NCI-H187 treated with DMSO at 0.1 percent for 48 hours (cell line): ENCODE data around the gene ITIH5.

Experiments used
- DNase-seq: peaks from one replicate; lab custom pipeline; 2025; lab: John Stamatoyannopoulos, UW

Gene ITIH5

GRCh38 chr10:7547206-7547605 is 119.6 kb downstream of the ITIH5 start:
- DNase-seq: no peak

GRCh38 chr10:7546385-7546967 is 120.3 kb downstream of the ITIH5 start:
- no peak for DNase-seq

- DNase-seq: no peak
Measured at GRCh38 chr10:7545792-7546191, 121.0 kb downstream of the ITIH5 start.

- no peak for DNase-seq
Measured at GRCh38 chr10:7545261-7545660, 121.5 kb downstream of the ITIH5 start.

GRCh38 chr10:7544203-7544602 is 122.6 kb downstream of the ITIH5 start:
- no peak for DNase-seq

- DNase-seq: no peak
Measured at GRCh38 chr10:7542189-7542914, 124.4 kb downstream of the ITIH5 start.

GRCh38 chr10:7541137-7542087 is 125.4 kb downstream of the ITIH5 start:
- DNase-seq: no peak

GRCh38 chr10:7538970-7539654 is 127.7 kb downstream of the ITIH5 start:
- DNase-seq: no peak

- no peak for DNase-seq
Measured at GRCh38 chr10:7537126-7537525, 129.6 kb downstream of the ITIH5 start.

GRCh38 chr10:7534480-7534852 is 132.3 kb downstream of the ITIH5 start:
- DNase-seq: no peak

- DNase-seq: no peak
Measured at GRCh38 chr10:7533657-7534479, 132.9 kb downstream of the ITIH5 start.

GRCh38 chr10:7532723-7533498 is 133.9 kb downstream of the ITIH5 start:
- no peak for DNase-seq

- DNase-seq: no peak
Measured at GRCh38 chr10:7529638-7530037, 137.1 kb downstream of the ITIH5 start.

- no peak for DNase-seq
Measured at GRCh38 chr10:7527468-7527867, 139.3 kb downstream of the ITIH5 start.

- no peak for DNase-seq
Measured at GRCh38 chr10:7526017-7526400, 140.8 kb downstream of the ITIH5 start.

- DNase-seq: no peak
Measured at GRCh38 chr10:7525314-7526016, 141.3 kb downstream of the ITIH5 start.

- no peak for DNase-seq
Measured at GRCh38 chr10:7523656-7524055, 143.1 kb downstream of the ITIH5 start.

GRCh38 chr10:7520507-7521485 is 146.0 kb downstream of the ITIH5 start:
- no peak for DNase-seq

GRCh38 chr10:7519351-7519750 is 147.4 kb downstream of the ITIH5 start:
- no peak for DNase-seq
